GM12878 (cell line): ENCODE data around the gene YIF1B.

ENCODE experiments used
- BCLAF1 ChIP-seq: fragments of 450-650 bp; IDR thresholded peaks from 2 replicates; pipeline ENCODE4 v1.6.1; 2017; ENCODE audit warnings: antibody characterized with exemption, mild to moderate bottlenecking, moderate library complexity
- CHD1 ChIP-seq: IDR thresholded peaks from 2 replicates; pipeline ENCODE4 v1.6.1; 2012; ENCODE audit warnings: low read depth, low read length, improper control_type of control experiment
- CHD2 ChIP-seq: IDR thresholded peaks from 2 replicates; pipeline ENCODE4 v1.6.1; 2011; ENCODE audit warnings: low read depth, low read length, improper control_type of control experiment, borderline replicate concordance
- CTCF ChIP-seq, 3 experiments: IDR thresholded peaks in 2 of 3; conservative IDR thresholded peaks in 1 of 3; 2 replicates each; pipeline ENCODE4 v1.5.1; 2011; ENCODE audit warnings: low read depth in 3 of 3, low read length in 3 of 3, mild to moderate bottlenecking in 3 of 3, control low read depth in 2 of 3, moderate library complexity in 2 of 3, inconsistent platforms in 1 of 3, mixed read lengths in 1 of 3; ENCODE audit not compliant: control insufficient read depth in 2 of 3, insufficient read depth in 1 of 3; ENCODE audit errors: extremely low read depth in 1 of 3
- GABPA ChIP-seq: IDR thresholded peaks from 2 replicates; pipeline ENCODE4 v1.6.1; 2014; ENCODE audit warnings: antibody characterized with exemption, low read depth, mild to moderate bottlenecking, inconsistent platforms
- PML ChIP-seq: IDR thresholded peaks from 2 replicates; pipeline ENCODE4 v1.6.1; 2012; ENCODE audit warnings: low read length, inconsistent platforms
- POLR2A ChIP-seq: IDR thresholded peaks from 2 replicates; pipeline ENCODE4 v1.6.1; 2011; ENCODE audit warnings: low read depth, mild to moderate bottlenecking, low read length
- RCOR1 ChIP-seq: conservative IDR thresholded peaks from 2 replicates; pipeline ENCODE4 v1.6.1; 2012; ENCODE audit warnings: low read depth, low read length, improper control_type of control experiment
- REST ChIP-seq: IDR thresholded peaks from 2 replicates; pipeline ENCODE4 v1.6.1; 2012; ENCODE audit warnings: mild to moderate bottlenecking, low read depth, low read length
- RFX5 ChIP-seq: IDR thresholded peaks from 2 replicates; pipeline ENCODE4 v1.6.1; 2011; ENCODE audit warnings: low read depth, low read length, improper control_type of control experiment
- SIN3A ChIP-seq: IDR thresholded peaks from 2 replicates; pipeline ENCODE4 v1.6.1; 2012; ENCODE audit warnings: low read depth, low read length, improper control_type of control experiment
- ZNF274 ChIP-seq: IDR thresholded peaks from one replicate; pipeline ENCODE4 v1.8.0; 2011; ENCODE audit not compliant: insufficient read length, insufficient read depth

- TF ChIP-seq RCOR1 (no peak), PML (no peak), ZNF274 (no peak), BCLAF1 (no peak), CTCF (IDR thresholded peaks at IDR 0.05 in 2 of 3, conservative IDR thresholded peaks at IDR 0.05 in 1 of 3; ENCODE audit: control insufficient read depth in 2 of 3, extremely low read depth in 1 of 3, insufficient read depth in 1 of 3, low read depth in 3 of 3, low read length in 3 of 3) (no peak), REST (no peak), SIN3A (no peak), GABPA (no peak), RFX5 (no peak), CHD1 (no peak), POLR2A (no peak), CHD2 (no peak)
Observed at GRCh38 chr19:38362076-38362945, 46.6 kb upstream of the YIF1B start.
